HG03039 (cell line): ENCODE measurements around the gene TAPT1.

Source experiments
- ATAC-seq: cut with Tn5 transposase; IDR thresholded peaks from one replicate; pipeline ENCODE4 v1.9.1; 2021; ENCODE audit warnings: mild to moderate bottlenecking, moderate library complexity; ENCODE audit not compliant: unreplicated experiment

TAPT1 gene

DNA sequence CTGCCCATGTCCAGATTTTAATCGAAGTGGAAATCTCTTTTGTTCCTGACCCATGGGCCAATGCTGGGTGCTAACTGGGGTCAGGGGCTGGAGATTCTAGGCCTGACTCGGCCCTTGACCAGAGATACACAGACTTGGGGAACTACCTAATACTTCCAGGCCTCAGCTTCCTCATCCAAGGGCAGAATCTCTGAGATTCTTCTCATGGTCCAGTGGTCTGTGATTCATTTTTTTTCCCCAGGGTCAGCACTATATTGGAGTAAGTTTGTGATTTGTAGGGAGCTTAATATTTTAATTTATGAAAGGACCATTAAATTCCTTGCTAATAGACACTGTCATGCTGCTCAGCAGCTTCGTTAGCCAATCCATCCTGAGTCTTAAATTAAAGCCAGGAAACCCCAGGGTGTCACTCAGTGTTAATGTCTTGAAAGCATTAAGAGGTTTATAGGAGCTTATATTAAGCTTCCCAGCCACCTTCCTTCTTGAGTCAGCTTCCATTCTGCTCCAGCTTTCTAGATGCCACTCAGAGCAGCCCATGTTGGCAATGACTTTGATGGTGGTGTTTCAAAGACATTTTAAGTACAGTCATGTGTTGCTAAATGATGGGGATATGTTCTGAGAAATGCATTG, 115.5 kb downstream of the TAPT1 start:
- no peak for ATAC-seq
